SU-DHL-6 (cell line): ENCODE results near the gene GAL3ST3.
"Not testable (repeated sequence)": the region's sequence is repeated elsewhere in the genome, so short reads cannot be mapped to it uniquely, and the experiment has no call there.

Experiments
- EZH2phosphoT487 ChIP-seq: fragments of 200-600 bp; sonication (generic), shearing (Covaris generic); conservative IDR thresholded peaks from 2 replicates; pipeline ENCODE4 v1.6.1; 2018; ENCODE audit warnings: mild to moderate bottlenecking, antibody characterized with exemption, low read length, moderate library complexity, mixed read lengths
- TF ChIP-seq, protein P1 (sequence below): fragments of 200-600 bp; sonication (generic); IDR thresholded peaks from one replicate; pipeline ENCODE4 v1.5.1; 2017; ENCODE audit warnings: antibody characterized with exemption, mild to moderate bottlenecking, low read length, moderate library complexity; ENCODE audit not compliant: insufficient read depth, poor library complexity, severe bottlenecking

DNA sequence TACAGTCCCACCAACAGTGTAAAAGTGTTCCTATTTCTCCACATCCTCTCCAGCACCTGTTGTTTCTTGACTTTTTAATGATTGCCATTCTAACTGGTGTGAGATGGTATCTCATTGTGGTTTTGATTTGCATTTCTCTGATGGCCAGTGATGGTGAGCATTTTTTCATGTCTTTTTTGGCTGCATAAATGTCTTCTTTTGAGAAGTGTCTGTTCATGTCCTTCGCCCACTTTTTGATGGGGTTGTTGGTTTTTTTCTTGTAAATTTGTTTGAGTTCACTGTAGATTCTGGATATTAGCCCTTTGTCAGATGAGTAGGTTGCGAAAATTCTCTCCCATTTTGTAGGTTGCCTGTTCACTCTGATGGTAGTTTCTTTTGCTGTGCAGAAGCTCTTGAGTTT lies 43.2 kb upstream of the GAL3ST3 start:
- TF ChIP-seq, protein P1, sequence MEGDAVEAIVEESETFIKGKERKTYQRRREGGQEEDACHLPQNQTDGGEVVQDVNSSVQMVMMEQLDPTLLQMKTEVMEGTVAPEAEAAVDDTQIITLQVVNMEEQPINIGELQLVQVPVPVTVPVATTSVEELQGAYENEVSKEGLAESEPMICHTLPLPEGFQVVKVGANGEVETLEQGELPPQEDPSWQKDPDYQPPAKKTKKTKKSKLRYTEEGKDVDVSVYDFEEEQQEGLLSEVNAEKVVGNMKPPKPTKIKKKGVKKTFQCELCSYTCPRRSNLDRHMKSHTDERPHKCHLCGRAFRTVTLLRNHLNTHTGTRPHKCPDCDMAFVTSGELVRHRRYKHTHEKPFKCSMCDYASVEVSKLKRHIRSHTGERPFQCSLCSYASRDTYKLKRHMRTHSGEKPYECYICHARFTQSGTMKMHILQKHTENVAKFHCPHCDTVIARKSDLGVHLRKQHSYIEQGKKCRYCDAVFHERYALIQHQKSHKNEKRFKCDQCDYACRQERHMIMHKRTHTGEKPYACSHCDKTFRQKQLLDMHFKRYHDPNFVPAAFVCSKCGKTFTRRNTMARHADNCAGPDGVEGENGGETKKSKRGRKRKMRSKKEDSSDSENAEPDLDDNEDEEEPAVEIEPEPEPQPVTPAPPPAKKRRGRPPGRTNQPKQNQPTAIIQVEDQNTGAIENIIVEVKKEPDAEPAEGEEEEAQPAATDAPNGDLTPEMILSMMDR, result not testable (repeated sequence)
- not testable (repeated sequence) for TF ChIP-seq EZH2phosphoT487
